Right renal pelvis (tissue), 4 donors: ENCODE data around the gene RALGAPA2. TPM values are rescaled to one million over a fixed set of nuclear protein-coding genes. Genes with fewer than 3 reads are reported as not detected.

Experiments used
- DNase-seq, 4 donors: peaks; one replicate each; pipeline ENCODE4 v3.0.0-alpha.2; 2013; ENCODE audit warnings: low read depth in 4 of 4, low spot score in 3 of 4, missing footprints in 1 of 4
- polyA plus RNA-seq, 4 donors: library from polyadenylated mRNA; unstranded; fragments of 120-200 nt; gene quantifications; one replicate each; pipeline ENCODE4 v1.2.1, GENCODE V29; 2013; ENCODE audit not compliant: insufficient read length in 4 of 4

The RALGAPA2 gene
- polyA plus RNA-seq, 4 donors: 18.3 to 22.8 (median 19.5) TPM

- DNase-seq: no peak
Observed at GRCh38 chr20:20687319-20687718, 25.1 kb downstream of the RALGAPA2 start.

- no peak for DNase-seq
Observed at GRCh38 chr20:20685635-20686034, 26.8 kb downstream of the RALGAPA2 start.

- DNase-seq: no peak
Observed at GRCh38 chr20:20683481-20684321, 28.7 kb downstream of the RALGAPA2 start.

GRCh38 chr20:20683020-20683419 lies 29.4 kb downstream of the RALGAPA2 start:
- DNase-seq: no peak

- DNase-seq: no peak
Observed at GRCh38 chr20:20680991-20681508, 31.4 kb downstream of the RALGAPA2 start.

GRCh38 chr20:20679316-20679715 lies 33.1 kb downstream of the RALGAPA2 start:
- DNase-seq: no peak

GRCh38 chr20:20677186-20677585 lies 35.3 kb downstream of the RALGAPA2 start:
- no peak for DNase-seq

- DNase-seq: no peak
Observed at GRCh38 chr20:20668639-20669038, 43.8 kb downstream of the RALGAPA2 start.

- DNase-seq: no peak
Observed at GRCh38 chr20:20666359-20666758, 46.1 kb downstream of the RALGAPA2 start.

GRCh38 chr20:20665606-20666332 lies 46.7 kb downstream of the RALGAPA2 start:
- no peak for DNase-seq

- peak; percentile 5 to 20 (median 11) for DNase-seq
Observed at GRCh38 chr20:20664795-20665589, 47.5 kb downstream of the RALGAPA2 start.

- no peak for DNase-seq
Observed at GRCh38 chr20:20663841-20664240, 48.6 kb downstream of the RALGAPA2 start.

GRCh38 chr20:20658871-20659431 lies 53.5 kb downstream of the RALGAPA2 start:
- DNase-seq: no peak

- DNase-seq: no peak
Observed at GRCh38 chr20:20658123-20658522, 54.3 kb downstream of the RALGAPA2 start.

GRCh38 chr20:20657092-20657491 lies 55.4 kb downstream of the RALGAPA2 start:
- DNase-seq: no peak

- no peak for DNase-seq
Observed at GRCh38 chr20:20655883-20656282, 56.6 kb downstream of the RALGAPA2 start.

GRCh38 chr20:20649945-20650344 lies 62.5 kb downstream of the RALGAPA2 start:
- no peak for DNase-seq

- DNase-seq: no peak
Observed at GRCh38 chr20:20643927-20644326, 68.5 kb downstream of the RALGAPA2 start.

GRCh38 chr20:20641783-20642182 lies 70.7 kb downstream of the RALGAPA2 start:
- no peak for DNase-seq

GRCh38 chr20:20638878-20639277 lies 73.6 kb downstream of the RALGAPA2 start:
- no peak for DNase-seq
